ENCODE results near the gene ZNF536. TPM values are rescaled to one million over a fixed set of nuclear protein-coding genes. Genes with fewer than 3 reads are reported as not detected.

Gene ZNF536
- total RNA-seq, 4 donors from 2014 or later: 1.00 to 7.1 (median 1.8) TPM

- Histone ChIP-seq H3K27me3 (no peaks in the 10 kb centered on the region), H3K4me1 (no peaks in the 10 kb centered on the region), H3K4me3 (no peak overlapping the region), H3K27ac (no peak overlapping the region), H3K9me3 (no peaks in the 10 kb centered on the region), H3K36me3 (no peaks in the 10 kb centered on the region)
- intact Hi-C loops (cut with DNase I; ENCODE audit: low total_unique reads): no loop called here
- no peak for DNase-seq
- 67 to 70% methylated on average over 2 to 5 of the region's 5 CpGs for whole genome bisulfite sequencing, 2 donors (ENCODE audit: low coverage in 1 of 2)
- in situ Hi-C loops (cut with MboI; ENCODE audit: low pct_ligation_motif_present in 1 of 4, low pct_unique_long_range_greater_than_20kb in 1 of 4, low sequenced_read_pairs in 3 of 4): no loop called here
- no peak for TF ChIP-seq POLR2A (IDR thresholded peaks at IDR 0.05)
- TF ChIP-seq POLR2AphosphoS5 (IDR thresholded peaks at IDR 0.05): no peak
- no peak for TF ChIP-seq EP300 (IDR thresholded peaks at IDR 0.05; ENCODE audit: low read depth)
Measured at GRCh38 chr19:30473334-30473867, 101.2 kb downstream of the ZNF536 start.

GRCh38 chr19:30476997-30477396 is 104.8 kb downstream of the ZNF536 start:
- H3K4me1 ChIP-seq: peaks cover 0 to 2% (median 0%) of the 10 kb centered on the region in 4 donors
- TF ChIP-seq POLR2AphosphoS5 (IDR thresholded peaks at IDR 0.05) (no peak), EP300 (IDR thresholded peaks at IDR 0.05; ENCODE audit: low read depth) (no peak), CTCF (IDR thresholded peaks at IDR 0.05) (no peak)
- no peak overlapping the region for H3K4me3 ChIP-seq
- 72 to 86% methylated on average over 2 of the region's 2 CpGs for WGBS, 2 donors (ENCODE audit: low coverage in 1 of 2)
- H3K27me3 ChIP-seq: no peaks in the 10 kb centered on the region
- DNase-seq: no peak
- H3K27ac ChIP-seq: no peak overlapping the region
- no peaks in the 10 kb centered on the region for H3K36me3 ChIP-seq
- H3K9me3 ChIP-seq: no peaks in the 10 kb centered on the region
- intact Hi-C loops (cut with DNase I; ENCODE audit: low total_unique reads): no loop called here
- in situ Hi-C loops (cut with MboI; ENCODE audit: low pct_ligation_motif_present in 1 of 4, low pct_unique_long_range_greater_than_20kb in 1 of 4, low sequenced_read_pairs in 3 of 4): no loop called here

- peak overlapping the region in 2 of 4 donors; percentile 7 to 17 for H3K27ac ChIP-seq
- WGBS, 2 donors (ENCODE audit: low coverage in 1 of 2): 10 to 52% methylated on average over 2 to 7 of the region's 7 CpGs
- in situ Hi-C loops (cut with MboI; ENCODE audit: low pct_ligation_motif_present in 1 of 4, low pct_unique_long_range_greater_than_20kb in 1 of 4, low sequenced_read_pairs in 3 of 4): no loop called here
Measured at GRCh38 chr19:30479231-30479630, 107.0 kb downstream of the ZNF536 start.

GRCh38 chr19:30480097-30480496 is 107.9 kb downstream of the ZNF536 start:
- Histone ChIP-seq H3K9me3 (no peaks in the 10 kb centered on the region), H3K36me3 (no peaks in the 10 kb centered on the region), H3K4me1 (peaks cover 0 to 2% (median 0%) of the 10 kb centered on the region in 4 donors), H3K4me3 (no peak overlapping the region), H3K27ac (peak overlapping the region in 1 of 4 donors; percentile 7), H3K27me3 (no peaks in the 10 kb centered on the region)
- intact Hi-C loops (cut with DNase I; ENCODE audit: low total_unique reads): loop anchor here (2.0 kb wide), 1 partner anchor 75 kb away; no protein-coding TSS in a partner anchor
- WGBS, 2 donors (ENCODE audit: low coverage in 1 of 2): 44 to 67% methylated on average over 1 to 6 of the region's 6 CpGs
- in situ Hi-C loops (cut with MboI; ENCODE audit: low pct_ligation_motif_present in 1 of 4, low pct_unique_long_range_greater_than_20kb in 1 of 4, low sequenced_read_pairs in 3 of 4): no loop called here
- TF ChIP-seq POLR2A (IDR thresholded peaks at IDR 0.05): no peak
- no peak for TF ChIP-seq POLR2AphosphoS5 (IDR thresholded peaks at IDR 0.05)
- TF ChIP-seq CTCF (IDR thresholded peaks at IDR 0.05): no peak
- no peak for TF ChIP-seq EP300 (IDR thresholded peaks at IDR 0.05; ENCODE audit: low read depth)
- no peak for DNase-seq

More at GRCh38 chr19:30479231-30479630, 107.0 kb downstream of the ZNF536 start:
- intact Hi-C loops (cut with DNase I; ENCODE audit: low total_unique reads): no loop called here
- TF ChIP-seq CTCF (IDR thresholded peaks at IDR 0.05) (no peak), POLR2A (IDR thresholded peaks at IDR 0.05) (no peak), POLR2AphosphoS5 (IDR thresholded peaks at IDR 0.05) (no peak), EP300 (IDR thresholded peaks at IDR 0.05; ENCODE audit: low read depth) (no peak)
- no peak overlapping the region for H3K4me3 ChIP-seq
- DNase-seq: peak; percentile 8
- no peaks in the 10 kb centered on the region for H3K27me3 ChIP-seq
- H3K4me1 ChIP-seq: peaks cover 0 to 2% (median 0%) of the 10 kb centered on the region in 4 donors
- no peaks in the 10 kb centered on the region for H3K36me3 ChIP-seq
- no peaks in the 10 kb centered on the region for H3K9me3 ChIP-seq
